ENCODE data around the gene SEC11A.
A peak's percentile ranks its signal among the peaks of the same experiment; 100 is the strongest.

The SEC11A gene

GRCh38 chr15:84681831-84682230, 34.1 kb downstream of the SEC11A start:
- DNase-seq (ENCODE audit: low spot score): no peak

GRCh38 chr15:84671211-84671610, 44.7 kb downstream of the SEC11A start:
- DNase-seq (ENCODE audit: low spot score): no peak

- no peak for DNase-seq (ENCODE audit: low spot score)
Measured at GRCh38 chr15:84669726-84670125, 46.2 kb downstream of the SEC11A start.

GRCh38 chr15:84668221-84668982, 47.5 kb downstream of the SEC11A start:
- no peak for DNase-seq (ENCODE audit: low spot score)

GRCh38 chr15:84666373-84666772, 49.6 kb downstream of the SEC11A start:
- DNase-seq (ENCODE audit: low spot score): no peak

- DNase-seq (ENCODE audit: low spot score): no peak
Measured at GRCh38 chr15:84661001-84661400, 54.9 kb downstream of the SEC11A start.

- no peak for DNase-seq (ENCODE audit: low spot score)
Measured at GRCh38 chr15:84659904-84660781, 55.8 kb downstream of the SEC11A start.

GRCh38 chr15:84658788-84659411, 57.0 kb downstream of the SEC11A start:
- no peak for DNase-seq (ENCODE audit: low spot score)

GRCh38 chr15:84658080-84658787, 57.7 kb downstream of the SEC11A start, which contains the start of gene NMB:
Gene NMB, minus strand, starts transcription at chr15:84658199. Its CDS starts 47 bp downstream, at chr15:84658152.
- DNase-seq (ENCODE audit: low spot score): peak; percentile 66

GRCh38 chr15:84657748-84658079, 58.2 kb downstream of the SEC11A start:
- no peak for DNase-seq (ENCODE audit: low spot score)

GRCh38 chr15:84656972-84657371, 59.0 kb downstream of the SEC11A start:
- DNase-seq (ENCODE audit: low spot score): no peak

- peak; percentile 92 for DNase-seq (ENCODE audit: low spot score)
Measured at GRCh38 chr15:84654689-84655453, 61.1 kb downstream of the SEC11A start.

GRCh38 chr15:84653910-84654688, 61.8 kb downstream of the SEC11A start, which contains the start of gene WDR73:
Gene WDR73, minus strand, starts transcription at chr15:84654283. Its CDS starts 9 bp downstream, at chr15:84654274.
- peak; percentile 98 for DNase-seq (ENCODE audit: low spot score)

- no peak for DNase-seq (ENCODE audit: low spot score)
Measured at GRCh38 chr15:84653584-84653909, 62.4 kb downstream of the SEC11A start.

- no peak for DNase-seq (ENCODE audit: low spot score)
Measured at GRCh38 chr15:84649706-84650105, 66.2 kb downstream of the SEC11A start.

- no peak for DNase-seq (ENCODE audit: low spot score)
Measured at GRCh38 chr15:84648539-84648938, 67.4 kb downstream of the SEC11A start.

- no peak for DNase-seq (ENCODE audit: low spot score)
Measured at GRCh38 chr15:84647726-84648125, 68.2 kb downstream of the SEC11A start.

- no peak for DNase-seq (ENCODE audit: low spot score)
Measured at GRCh38 chr15:84645997-84646396, 69.9 kb downstream of the SEC11A start.

GRCh38 chr15:84645496-84645895, 70.4 kb downstream of the SEC11A start:
- no peak for DNase-seq (ENCODE audit: low spot score)

GRCh38 chr15:84643838-84644237, 72.1 kb downstream of the SEC11A start:
- no peak for DNase-seq (ENCODE audit: low spot score)
